CD4-positive, alpha-beta T cell treated with Interleukin-21 for 1 hour (primary cell): Measurements from ENCODE around the gene EGFR.

Source experiments
- DNase-seq: peaks from one replicate; pipeline ENCODE4 v3.0.0-alpha.2; 2020

Gene EGFR

GRCh38 chr7:55131142-55131929 lies 112.5 kb downstream of the EGFR start:
- DNase-seq = no peak

- no peak for DNase-seq
Observed at GRCh38 chr7:55132550-55132889, 113.7 kb downstream of the EGFR start.

GRCh38 chr7:55132890-55133551 lies 114.2 kb downstream of the EGFR start:
- DNase-seq = no peak

GRCh38 chr7:55133630-55134358 lies 115.0 kb downstream of the EGFR start:
- DNase-seq = no peak

- DNase-seq = no peak
Observed at GRCh38 chr7:55134359-55134725, 115.5 kb downstream of the EGFR start.

- DNase-seq = no peak
Observed at GRCh38 chr7:55134786-55135185, 116.0 kb downstream of the EGFR start.

GRCh38 chr7:55135462-55135861 lies 116.6 kb downstream of the EGFR start:
- no peak for DNase-seq

GRCh38 chr7:55138663-55139062 lies 119.8 kb downstream of the EGFR start:
- no peak for DNase-seq

GRCh38 chr7:55140221-55140940 lies 121.6 kb downstream of the EGFR start:
- DNase-seq = no peak

GRCh38 chr7:55140941-55141278 lies 122.1 kb downstream of the EGFR start:
- DNase-seq = no peak

GRCh38 chr7:55142919-55143600 lies 124.2 kb downstream of the EGFR start:
- no peak for DNase-seq

- DNase-seq = no peak
Observed at GRCh38 chr7:55144333-55145317, 125.8 kb downstream of the EGFR start.

GRCh38 chr7:55145606-55146005 lies 126.8 kb downstream of the EGFR start:
- no peak for DNase-seq

GRCh38 chr7:55147101-55147500 lies 128.3 kb downstream of the EGFR start:
- DNase-seq = no peak

GRCh38 chr7:55147736-55148135 lies 128.9 kb downstream of the EGFR start:
- no peak for DNase-seq

GRCh38 chr7:55148571-55148970 lies 129.8 kb downstream of the EGFR start:
- DNase-seq = no peak

- DNase-seq = no peak
Observed at GRCh38 chr7:55149001-55149400, 130.2 kb downstream of the EGFR start.

GRCh38 chr7:55150166-55150565 lies 131.3 kb downstream of the EGFR start:
- no peak for DNase-seq

- DNase-seq = no peak
Observed at GRCh38 chr7:55150709-55151451, 132.1 kb downstream of the EGFR start.

- DNase-seq = no peak
Observed at GRCh38 chr7:55152516-55152915, 133.7 kb downstream of the EGFR start.

GRCh38 chr7:55154096-55154495 lies 135.3 kb downstream of the EGFR start:
- no peak for DNase-seq
